K562 (cell line): ENCODE data around the gene LPA. TPM values are rescaled to one million over a fixed set of nuclear protein-coding genes. Genes with fewer than 3 reads are reported as not detected.

ENCODE experiments used
- DDX20 ChIP-seq: fragments of 450-650 bp; IDR thresholded peaks from 2 replicates; pipeline ENCODE4 v1.6.1; 2016; ENCODE audit warnings: missing genetic modification characterization, low read depth, mild to moderate bottlenecking, missing compliant biosample characterization, moderate library complexity
- JUND ChIP-seq, 2 experiments: IDR thresholded peaks; 2 replicates in 1 of 2; 3 replicates in 1 of 2; pipeline ENCODE4 v1.6.1; 2011; ENCODE audit warnings: borderline replicate concordance in 2 of 2, low read depth in 2 of 2, low read length in 2 of 2, improper control_type of control experiment in 1 of 2, missing biosample characterization in 1 of 2, missing genetic modification characterization in 1 of 2, missing genetic modification reagents in 1 of 2
- KDM2B ChIP-seq: fragments of 250-450 bp; sonication (Bioruptor Pico); IDR thresholded peaks from 2 replicates; pipeline ENCODE4 v1.8.0; 2021; ENCODE audit warnings: mild to moderate bottlenecking, moderate library complexity
- MAFK ChIP-seq: IDR thresholded peaks from 2 replicates; pipeline ENCODE4 v1.6.1; 2011; ENCODE audit warnings: low read length, improper control_type of control experiment
- MTA3 ChIP-seq: fragments of 450-650 bp; formaldehyde crosslinking; IDR thresholded peaks from 2 replicates; pipeline ENCODE4 v1.6.1; 2017; ENCODE audit warnings: mild to moderate bottlenecking, borderline replicate concordance
- MXI1 ChIP-seq: IDR thresholded peaks from 2 replicates; pipeline ENCODE4 v1.6.1; 2011; ENCODE audit warnings: low read depth, mild to moderate bottlenecking, improper control_type of control experiment, low read length
- PCBP2 ChIP-seq: fragments of 200-400 bp; formaldehyde crosslinking; IDR thresholded peaks from 2 replicates; pipeline ENCODE4 v1.6.1; 2018; ENCODE audit warnings: low read length, low read depth, mild to moderate bottlenecking, moderate library complexity; ENCODE audit not compliant: poor library complexity, severe bottlenecking
- RHOXF2B ChIP-seq: fragments of 250-450 bp; sonication (Bioruptor Pico); conservative IDR thresholded peaks from 2 replicates; pipeline ENCODE4 v1.5.1; 2021
- TCFL5 ChIP-seq: fragments of 250-450 bp; sonication (Bioruptor Pico); conservative IDR thresholded peaks from 2 replicates; pipeline ENCODE4 v1.6.1; 2021; ENCODE audit warnings: mild to moderate bottlenecking, moderate library complexity, matching md5 sums
- U2AF1 ChIP-seq: fragments of 200-400 bp; formaldehyde crosslinking; optimal IDR thresholded peaks from 2 replicates; pipeline ENCODE3; 2017; ENCODE audit warnings: mild to moderate bottlenecking, low read depth, low read length, moderate library complexity
- ZFX ChIP-seq: sonication (generic); formaldehyde crosslinking; IDR thresholded peaks from 2 replicates; pipeline ENCODE4 v1.8.0; 2022; ENCODE audit warnings: mild to moderate bottlenecking, missing genetic modification reagents, moderate library complexity
- ZNF143 ChIP-seq: sonication (generic); formaldehyde crosslinking; IDR thresholded peaks from 2 replicates; pipeline ENCODE4 v1.9.0; 2022; ENCODE audit warnings: mild to moderate bottlenecking, missing genetic modification reagents
- polyA plus RNA-seq, 8 experiments: library from polyadenylated mRNA; depleted of rRNA in 4 of 8; stranded (reverse) in 5 of 8; unstranded in 3 of 8; fragments of >200 nt; fragmentation: Nextera tagmentation in 2 of 8; fragmentation: Illumina TruSeq in 1 of 8; extraction: Ambion mirVana in 2 of 8; extraction: Trizol in 1 of 8; gene quantifications; 2 replicates each; pipeline versions ENCODE4 v1.2.1 to v1.2.3, GENCODE V29; 2011 to 2014; ENCODE audit warnings: inconsistent platforms in 1 of 8, missing spikeins in 1 of 8
- total RNA-seq, 7 experiments: library from RNA; depleted of rRNA in 6 of 7; stranded (reverse); fragments of >200 nt in 6 of 7; fragmentation: Illumina TruSeq in 2 of 7; extraction: Trizol in 2 of 7; gene quantifications; 2 replicates each; pipeline versions ENCODE4 v1.2.1 to v1.2.3, GENCODE V29; 2011 to 2021; ENCODE audit warnings: low replicate concordance in 1 of 7
- TF ChIP-seq, protein P1 (sequence below), 2 experiments: fragments of 200-800 bp in 1 of 2; sonication (Bioruptor generic) in 1 of 2; sonication (generic) in 1 of 2; formaldehyde crosslinking in 1 of 2; IDR thresholded peaks in 1 of 2; conservative IDR thresholded peaks in 1 of 2; 2 replicates each; pipeline versions ENCODE4 v1.5.0 to v1.6.1; 2016 to 2020; ENCODE audit warnings: missing compliant biosample characterization in 1 of 2, missing genetic modification characterization in 1 of 2, missing genetic modification reagents in 1 of 2
- TF ChIP-seq, protein P2 (sequence below): fragments of 450-650 bp; conservative IDR thresholded peaks from 2 replicates; pipeline ENCODE4 v1.6.1; 2016; ENCODE audit warnings: missing genetic modification characterization, low read depth, mild to moderate bottlenecking, missing compliant biosample characterization, moderate library complexity
- TF ChIP-seq, protein P3 (sequence below): fragments of 200-800 bp; sonication (Bioruptor generic); IDR thresholded peaks from 2 replicates; pipeline ENCODE4 v1.6.1; 2016; ENCODE audit warnings: missing genetic modification characterization, missing compliant biosample characterization
- TF ChIP-seq, protein P4 (sequence below): fragments of 450-650 bp; conservative IDR thresholded peaks from 2 replicates; pipeline ENCODE4 v1.6.1; 2016; ENCODE audit warnings: missing genetic modification characterization, low read depth, mild to moderate bottlenecking, control low read depth, missing compliant biosample characterization

LPA gene
- total and polyA plus RNA-seq, 9 of the 15 experiments (the other 6 are each of a cell fraction or from before 2014, with no cell fraction given): 0.01 to 0.18 (median 0.07) TPM; not detected in 6

DNA sequence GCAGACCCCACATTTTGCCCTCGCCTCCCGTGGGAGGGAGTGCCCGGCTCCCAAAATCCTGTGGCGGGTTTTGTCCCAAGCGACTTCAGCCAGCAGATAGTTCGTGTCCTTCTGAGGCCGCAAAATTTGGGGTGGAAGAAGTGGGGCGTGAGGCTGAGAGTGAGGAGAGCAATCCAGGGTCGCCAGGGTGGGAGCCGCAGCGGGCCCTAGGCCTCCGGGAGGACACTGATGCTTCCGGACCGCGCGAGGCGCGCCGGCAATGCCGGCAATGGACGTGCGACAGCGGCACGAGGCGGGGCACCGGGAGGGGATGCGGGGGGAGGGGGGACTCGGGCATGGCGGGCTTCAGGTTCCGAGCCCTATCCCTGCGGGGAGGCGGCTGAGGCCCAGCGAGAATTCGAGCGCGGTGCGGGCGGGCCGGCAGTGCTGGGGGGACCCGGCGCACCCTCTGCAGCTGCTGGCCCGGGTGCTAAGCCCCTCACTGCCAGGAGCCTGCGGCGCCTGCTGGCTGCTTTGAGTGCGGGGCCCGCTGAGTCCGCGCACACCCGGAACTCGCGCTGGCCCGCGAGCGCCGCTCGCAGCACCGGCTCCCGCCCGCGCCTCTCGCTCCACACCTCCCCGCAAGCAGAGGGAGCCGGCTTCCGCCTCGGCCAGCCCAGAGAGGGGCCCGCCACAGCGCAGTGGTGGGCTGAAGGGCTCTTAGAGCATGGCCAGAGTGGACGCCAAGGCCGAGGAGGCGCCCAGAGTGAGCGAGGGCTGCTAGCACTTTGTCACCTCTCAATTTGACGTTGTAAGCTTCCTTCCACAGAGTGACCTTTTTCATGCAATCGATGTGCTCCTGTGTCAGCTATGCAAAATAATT, 143.8 kb downstream of the LPA start (continued):
- TF ChIP-seq, protein P1, sequence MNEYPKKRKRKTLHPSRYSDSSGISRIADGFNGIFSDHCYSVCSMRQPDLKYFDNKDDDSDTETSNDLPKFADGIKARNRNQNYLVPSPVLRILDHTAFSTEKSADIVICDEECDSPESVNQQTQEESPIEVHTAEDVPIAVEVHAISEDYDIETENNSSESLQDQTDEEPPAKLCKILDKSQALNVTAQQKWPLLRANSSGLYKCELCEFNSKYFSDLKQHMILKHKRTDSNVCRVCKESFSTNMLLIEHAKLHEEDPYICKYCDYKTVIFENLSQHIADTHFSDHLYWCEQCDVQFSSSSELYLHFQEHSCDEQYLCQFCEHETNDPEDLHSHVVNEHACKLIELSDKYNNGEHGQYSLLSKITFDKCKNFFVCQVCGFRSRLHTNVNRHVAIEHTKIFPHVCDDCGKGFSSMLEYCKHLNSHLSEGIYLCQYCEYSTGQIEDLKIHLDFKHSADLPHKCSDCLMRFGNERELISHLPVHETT (CRISPR knock-in tag; conservative IDR thresholded peaks at IDR 0.05 in 1 of 2, IDR thresholded peaks at IDR 0.05 in 1 of 2): peak in 1 of 2 experiments; percentile 42; a peak in 1 of 4 replicates
- TF ChIP-seq DDX20 (tag): no peak
- TF ChIP-seq, protein P2, sequence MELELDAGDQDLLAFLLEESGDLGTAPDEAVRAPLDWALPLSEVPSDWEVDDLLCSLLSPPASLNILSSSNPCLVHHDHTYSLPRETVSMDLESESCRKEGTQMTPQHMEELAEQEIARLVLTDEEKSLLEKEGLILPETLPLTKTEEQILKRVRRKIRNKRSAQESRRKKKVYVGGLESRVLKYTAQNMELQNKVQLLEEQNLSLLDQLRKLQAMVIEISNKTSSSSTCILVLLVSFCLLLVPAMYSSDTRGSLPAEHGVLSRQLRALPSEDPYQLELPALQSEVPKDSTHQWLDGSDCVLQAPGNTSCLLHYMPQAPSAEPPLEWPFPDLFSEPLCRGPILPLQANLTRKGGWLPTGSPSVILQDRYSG (tag): no peak
- TF ChIP-seq, protein P3, sequence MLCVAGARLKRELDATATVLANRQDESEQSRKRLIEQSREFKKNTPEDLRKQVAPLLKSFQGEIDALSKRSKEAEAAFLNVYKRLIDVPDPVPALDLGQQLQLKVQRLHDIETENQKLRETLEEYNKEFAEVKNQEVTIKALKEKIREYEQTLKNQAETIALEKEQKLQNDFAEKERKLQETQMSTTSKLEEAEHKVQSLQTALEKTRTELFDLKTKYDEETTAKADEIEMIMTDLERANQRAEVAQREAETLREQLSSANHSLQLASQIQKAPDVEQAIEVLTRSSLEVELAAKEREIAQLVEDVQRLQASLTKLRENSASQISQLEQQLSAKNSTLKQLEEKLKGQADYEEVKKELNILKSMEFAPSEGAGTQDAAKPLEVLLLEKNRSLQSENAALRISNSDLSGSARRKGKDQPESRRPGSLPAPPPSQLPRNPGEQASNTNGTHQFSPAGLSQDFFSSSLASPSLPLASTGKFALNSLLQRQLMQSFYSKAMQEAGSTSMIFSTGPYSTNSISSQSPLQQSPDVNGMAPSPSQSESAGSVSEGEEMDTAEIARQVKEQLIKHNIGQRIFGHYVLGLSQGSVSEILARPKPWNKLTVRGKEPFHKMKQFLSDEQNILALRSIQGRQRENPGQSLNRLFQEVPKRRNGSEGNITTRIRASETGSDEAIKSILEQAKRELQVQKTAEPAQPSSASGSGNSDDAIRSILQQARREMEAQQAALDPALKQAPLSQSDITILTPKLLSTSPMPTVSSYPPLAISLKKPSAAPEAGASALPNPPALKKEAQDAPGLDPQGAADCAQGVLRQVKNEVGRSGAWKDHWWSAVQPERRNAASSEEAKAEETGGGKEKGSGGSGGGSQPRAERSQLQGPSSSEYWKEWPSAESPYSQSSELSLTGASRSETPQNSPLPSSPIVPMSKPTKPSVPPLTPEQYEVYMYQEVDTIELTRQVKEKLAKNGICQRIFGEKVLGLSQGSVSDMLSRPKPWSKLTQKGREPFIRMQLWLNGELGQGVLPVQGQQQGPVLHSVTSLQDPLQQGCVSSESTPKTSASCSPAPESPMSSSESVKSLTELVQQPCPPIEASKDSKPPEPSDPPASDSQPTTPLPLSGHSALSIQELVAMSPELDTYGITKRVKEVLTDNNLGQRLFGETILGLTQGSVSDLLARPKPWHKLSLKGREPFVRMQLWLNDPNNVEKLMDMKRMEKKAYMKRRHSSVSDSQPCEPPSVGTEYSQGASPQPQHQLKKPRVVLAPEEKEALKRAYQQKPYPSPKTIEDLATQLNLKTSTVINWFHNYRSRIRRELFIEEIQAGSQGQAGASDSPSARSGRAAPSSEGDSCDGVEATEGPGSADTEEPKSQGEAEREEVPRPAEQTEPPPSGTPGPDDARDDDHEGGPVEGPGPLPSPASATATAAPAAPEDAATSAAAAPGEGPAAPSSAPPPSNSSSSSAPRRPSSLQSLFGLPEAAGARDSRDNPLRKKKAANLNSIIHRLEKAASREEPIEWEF (CRISPR knock-in tag): no peak
- TF ChIP-seq JUND (IDR thresholded peaks at IDR 0.05; ENCODE audit: borderline replicate concordance, low read depth, low read length): no peak
- TF ChIP-seq JUND (tag; IDR thresholded peaks at IDR 0.05; ENCODE audit: borderline replicate concordance, low read depth, low read length): no peak
- TF ChIP-seq U2AF1: peak; percentile 31
- TF ChIP-seq MXI1: no peak
- no peak for TF ChIP-seq PCBP2
- peak; percentile 51 for TF ChIP-seq ZFX
- no peak for TF ChIP-seq RHOXF2B (CRISPR knock-in tag)
- TF ChIP-seq KDM2B: no peak
- peak; percentile 40; the same call in 1 of the 2 replicates for TF ChIP-seq MTA3
- TF ChIP-seq TCFL5 (CRISPR knock-in tag): no peak
- TF ChIP-seq MAFK: 0 out of 2 replicates have a peak, but pooled peaks have one; percentile 8
- TF ChIP-seq, protein P4, sequence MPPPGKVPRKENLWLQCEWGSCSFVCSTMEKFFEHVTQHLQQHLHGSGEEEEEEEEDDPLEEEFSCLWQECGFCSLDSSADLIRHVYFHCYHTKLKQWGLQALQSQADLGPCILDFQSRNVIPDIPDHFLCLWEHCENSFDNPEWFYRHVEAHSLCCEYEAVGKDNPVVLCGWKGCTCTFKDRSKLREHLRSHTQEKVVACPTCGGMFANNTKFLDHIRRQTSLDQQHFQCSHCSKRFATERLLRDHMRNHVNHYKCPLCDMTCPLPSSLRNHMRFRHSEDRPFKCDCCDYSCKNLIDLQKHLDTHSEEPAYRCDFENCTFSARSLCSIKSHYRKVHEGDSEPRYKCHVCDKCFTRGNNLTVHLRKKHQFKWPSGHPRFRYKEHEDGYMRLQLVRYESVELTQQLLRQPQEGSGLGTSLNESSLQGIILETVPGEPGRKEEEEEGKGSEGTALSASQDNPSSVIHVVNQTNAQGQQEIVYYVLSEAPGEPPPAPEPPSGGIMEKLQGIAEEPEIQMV (tag): no peak
- no peak for TF ChIP-seq ZNF143 (CRISPR knock-in tag)
